ENCODE results near the gene SPECC1L.
"Not testable (repeated sequence)": the region's sequence is repeated elsewhere in the genome, so short reads cannot be mapped to it uniquely, and the experiment has no call there.

GRCh38 chr22:24245584-24246561 lies 24.8 kb upstream of the SPECC1L start:
- not testable (repeated sequence) for TF ChIP-seq POLR2AphosphoS5 (IDR thresholded peaks at IDR 0.05; ENCODE audit: borderline replicate concordance, low read depth, low read length); EZH2 (IDR thresholded peaks at IDR 0.05)
